ENCODE data around the gene PSMD3.

The PSMD3 gene

DNA sequence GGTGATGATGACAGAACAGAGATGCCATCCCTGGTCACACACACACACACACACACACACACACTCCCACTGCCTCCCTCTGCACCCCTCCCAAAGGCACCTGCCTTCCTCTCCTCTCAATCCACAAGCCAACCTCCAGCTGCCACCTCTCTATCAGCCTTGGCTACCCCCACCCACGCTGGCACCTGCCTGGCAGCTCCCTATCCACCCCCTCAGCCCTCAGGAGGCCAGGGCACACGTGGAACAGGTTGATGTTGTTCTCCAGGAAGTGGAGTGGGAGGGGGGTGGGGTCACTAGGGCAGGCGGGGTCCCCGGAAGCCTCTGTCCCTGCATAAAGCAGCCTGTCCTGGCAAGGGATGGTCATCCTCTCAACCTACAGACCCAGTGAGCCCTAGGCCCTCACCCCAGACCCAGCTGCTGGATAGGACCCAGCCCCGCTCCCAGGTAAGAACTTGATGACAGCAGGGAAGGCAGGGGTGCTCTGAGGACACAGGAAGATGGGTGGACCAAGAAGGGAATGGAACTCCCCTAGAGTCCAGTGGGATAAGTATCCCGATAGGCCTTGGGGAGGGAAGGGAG, 17.9 kb upstream of the PSMD3 start, which contains the start of gene GSDMA:
GSDMA (plus strand) TSS at position 363 of the 579 bp plus-strand sequence. CDS start 2,684 bp downstream, outside the sequence.
- no peak for DNase-seq

DNA sequence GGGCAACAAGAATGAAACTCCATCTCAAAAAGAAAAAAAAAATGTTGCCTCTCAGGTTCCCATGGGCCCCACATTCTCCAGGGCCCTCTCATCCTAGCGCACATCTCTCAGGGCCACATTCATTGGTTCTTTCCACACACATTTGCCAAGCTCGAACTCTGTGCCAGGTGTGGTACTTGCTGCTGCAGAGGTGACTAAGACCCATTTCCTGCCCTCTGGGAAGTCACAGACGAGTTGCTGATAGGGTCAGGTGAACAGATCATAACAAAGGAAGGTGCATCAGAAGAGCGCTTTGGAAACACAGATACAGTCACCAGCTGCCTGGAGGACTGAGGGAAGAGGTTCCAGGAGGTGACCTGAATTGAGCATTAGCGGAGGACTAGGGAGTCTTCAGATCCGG, 16.8 kb upstream of the PSMD3 start:
- DNase-seq = no peak

DNA sequence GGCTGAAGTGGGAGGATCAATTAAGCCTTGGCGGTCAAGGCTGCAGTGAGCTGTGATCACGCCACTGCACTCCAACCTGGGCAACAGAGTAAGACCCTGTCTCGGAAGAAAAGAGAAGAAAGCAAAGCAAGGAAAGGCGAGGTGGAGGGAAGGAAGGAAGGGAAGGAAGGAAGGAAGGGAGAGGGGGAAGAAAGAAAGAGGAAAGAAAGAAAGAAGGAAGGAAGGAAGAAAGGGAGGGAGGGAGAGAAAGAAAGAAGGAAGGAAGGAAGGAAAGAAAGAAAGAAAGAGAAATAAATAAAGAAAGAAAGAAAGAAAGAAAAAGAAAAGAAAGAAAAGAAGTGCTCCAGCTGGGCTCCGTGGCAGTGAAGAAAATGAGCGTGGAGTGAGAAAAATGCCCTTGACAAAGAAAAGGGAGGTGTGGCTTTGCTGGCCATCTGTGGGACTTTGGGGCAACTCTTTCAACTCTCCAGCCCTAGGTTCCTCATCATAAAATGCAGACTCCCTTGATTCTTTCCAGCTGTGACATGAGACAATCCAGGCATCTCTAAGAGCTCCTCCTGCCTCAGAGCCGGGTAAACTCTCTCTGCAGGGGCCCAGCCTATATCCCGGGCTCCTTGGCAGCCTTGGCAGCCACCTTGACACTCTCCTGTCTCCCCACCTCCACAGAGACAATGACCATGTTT, 15.4 kb upstream of the PSMD3 start:
- no peak for DNase-seq

DNA sequence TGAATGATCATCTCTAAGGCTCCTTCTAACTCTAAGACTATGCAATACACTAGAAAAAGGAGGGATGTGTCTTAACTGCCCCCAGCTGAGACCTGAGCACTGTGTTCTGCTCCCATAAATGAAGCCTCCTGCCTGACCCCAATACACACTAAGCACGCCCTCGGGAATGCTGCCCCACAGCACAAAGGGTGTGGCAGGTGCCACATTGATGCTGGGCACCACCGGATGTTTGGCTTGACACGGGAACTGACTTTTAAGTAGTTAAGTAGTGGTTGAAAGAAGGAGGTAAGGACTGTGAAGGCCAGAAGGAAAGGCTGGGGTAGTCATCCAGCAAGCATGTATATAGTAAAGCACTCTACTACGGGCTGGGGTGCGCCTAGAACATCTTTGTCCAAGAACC, 13.8 kb upstream of the PSMD3 start:
- no peak for DNase-seq

DNA sequence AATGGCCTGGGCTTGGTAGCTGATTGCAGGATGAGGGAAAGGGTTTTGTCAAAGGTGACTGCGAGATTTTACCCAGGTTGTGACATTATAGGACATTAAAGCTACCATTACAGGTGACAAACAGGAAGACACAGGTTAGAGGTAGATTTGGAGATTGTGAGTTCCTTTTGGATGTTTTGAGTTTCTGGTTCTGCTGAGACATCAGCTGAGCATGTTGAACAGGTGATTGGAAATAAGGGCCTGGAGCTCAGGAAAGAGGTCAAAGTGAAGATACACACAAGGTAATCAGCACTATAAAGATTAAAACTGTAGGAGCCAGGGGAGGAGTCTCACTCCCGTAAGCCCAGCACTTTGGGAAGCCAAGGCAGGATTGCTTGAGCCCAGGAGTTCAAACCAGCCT, 11.8 kb upstream of the PSMD3 start:
- no peak for DNase-seq

DNA sequence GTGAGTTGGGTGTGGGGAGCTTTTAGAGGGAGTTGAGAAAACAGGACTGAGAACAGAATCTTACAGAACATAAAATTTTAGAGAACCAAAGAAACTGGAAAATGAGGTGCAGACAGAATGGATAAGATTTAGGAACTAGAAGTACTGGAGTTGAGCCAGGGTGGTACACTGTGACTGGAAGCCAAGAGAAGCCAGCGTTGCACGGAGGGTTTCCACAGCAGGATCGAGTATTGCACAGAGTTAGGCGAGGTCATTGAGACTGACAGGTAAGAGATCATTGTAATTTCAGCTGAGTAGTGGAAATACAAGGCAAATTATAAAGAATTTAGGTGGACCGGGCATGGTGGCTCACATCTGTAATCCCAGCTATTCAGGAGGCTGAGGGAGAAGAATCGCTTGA, 11.2 kb upstream of the PSMD3 start:
- DNase-seq = no peak

DNA sequence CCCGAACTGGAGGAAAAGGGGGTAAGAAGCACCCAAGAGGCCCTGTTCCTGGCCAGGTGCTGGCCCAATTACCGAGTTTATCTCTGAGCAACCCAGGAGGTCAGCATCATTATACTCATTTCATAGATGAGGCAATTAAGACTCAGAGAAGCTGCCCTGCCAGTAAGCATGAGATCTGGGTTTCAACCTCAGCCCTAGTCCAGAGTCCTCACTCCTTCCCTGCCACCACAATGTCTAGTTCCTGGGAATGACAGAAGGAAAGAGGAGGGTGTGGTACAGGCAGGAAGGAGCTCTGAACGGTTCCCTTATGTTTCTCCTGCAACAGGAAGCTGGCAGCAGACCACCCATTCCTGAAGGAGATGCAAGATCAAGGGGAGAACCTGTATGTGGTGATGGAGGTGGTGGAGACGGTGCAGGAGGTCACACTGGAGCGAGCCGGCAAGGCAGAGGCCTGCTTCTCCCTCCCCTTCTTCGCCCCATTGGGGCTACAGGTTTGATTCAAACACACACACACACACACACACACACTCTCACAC, 10.4 kb upstream of the PSMD3 start:
- no peak for DNase-seq

DNA sequence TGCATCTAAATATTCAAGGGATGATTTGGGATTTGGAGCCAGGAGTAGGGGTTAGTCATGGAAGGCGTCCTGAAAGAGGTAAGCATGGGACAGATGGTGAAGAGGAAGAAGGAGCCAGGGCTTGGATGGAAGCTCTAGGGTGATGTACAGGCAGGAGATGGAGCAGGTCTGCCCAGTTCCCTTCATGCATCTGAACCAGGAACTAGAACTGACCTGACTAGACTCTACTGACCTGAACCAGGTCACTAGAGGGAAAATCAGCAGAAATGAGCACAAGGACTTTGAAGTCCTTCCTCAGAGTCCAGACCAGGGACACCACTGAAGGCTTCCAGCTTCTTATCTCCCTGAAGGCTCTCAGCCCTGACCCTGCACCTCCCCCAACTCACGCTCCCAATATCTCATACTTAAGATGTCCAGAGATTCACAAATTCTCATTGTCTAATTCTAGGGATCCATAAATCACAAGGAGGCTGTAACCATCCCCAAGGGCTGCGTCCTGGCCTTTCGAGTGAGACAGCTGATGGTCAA, 9.5 kb upstream of the PSMD3 start:
- no peak for DNase-seq

DNA sequence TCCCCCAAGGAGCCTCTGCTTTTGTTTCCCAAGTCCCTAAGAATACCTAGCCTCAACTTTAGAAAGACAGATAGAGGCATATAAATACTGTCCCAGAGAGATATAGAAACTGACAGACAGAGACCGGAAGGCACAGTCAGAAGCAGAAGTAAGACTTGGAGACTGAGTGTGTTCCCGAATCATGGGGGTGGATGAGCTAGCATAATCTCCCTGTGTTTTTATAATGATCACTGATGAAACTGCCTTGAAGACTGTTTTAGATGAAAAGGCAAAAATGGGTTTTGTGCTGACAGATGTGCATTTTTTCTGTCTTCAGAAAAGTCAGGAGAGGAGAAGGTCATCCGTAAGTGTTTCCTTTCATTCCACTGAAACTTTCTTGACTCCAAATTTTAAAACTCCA, 8.3 kb upstream of the PSMD3 start:
- DNase-seq = no peak

DNA sequence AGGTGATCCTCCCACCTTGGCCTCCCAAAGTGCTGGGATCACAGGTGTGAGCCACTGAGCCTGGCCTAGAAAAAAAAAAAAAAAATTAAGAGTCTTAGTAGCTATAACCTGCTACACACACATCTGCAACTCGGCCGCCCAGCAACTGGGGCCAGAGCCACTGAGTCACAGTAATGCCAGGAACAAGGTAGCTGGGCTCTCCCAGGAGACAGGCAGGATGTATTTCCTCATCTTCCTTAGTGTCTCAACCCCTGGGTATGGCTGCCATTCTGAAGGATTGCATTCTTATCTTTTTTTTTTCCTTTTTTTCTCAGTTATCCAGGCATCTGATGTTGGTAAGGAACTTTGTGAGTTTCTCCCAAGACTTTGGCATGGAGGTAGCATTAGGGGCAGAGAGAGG, 7.1 kb upstream of the PSMD3 start:
- no peak for DNase-seq

DNA sequence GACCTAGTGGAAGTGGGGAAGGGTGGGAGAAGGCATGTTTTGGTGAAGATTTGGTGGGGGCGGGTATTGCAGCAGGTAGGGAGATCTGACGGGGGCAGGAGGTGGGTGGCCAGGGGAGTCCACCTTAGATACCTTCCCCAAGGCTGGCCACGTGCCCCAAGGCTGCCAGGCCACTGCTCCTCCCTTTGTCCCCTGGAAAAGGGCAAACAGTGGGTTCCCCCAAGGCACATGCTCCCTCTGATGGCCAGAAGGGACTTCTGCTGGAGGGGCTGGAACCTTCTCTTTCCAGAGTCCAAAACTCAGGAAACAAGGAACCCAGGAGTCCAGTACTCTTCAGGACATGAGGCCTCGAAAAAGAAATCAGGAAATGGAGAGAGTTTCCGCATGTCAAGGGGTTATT, 6.2 kb upstream of the PSMD3 start:
- DNase-seq = no peak

DNA sequence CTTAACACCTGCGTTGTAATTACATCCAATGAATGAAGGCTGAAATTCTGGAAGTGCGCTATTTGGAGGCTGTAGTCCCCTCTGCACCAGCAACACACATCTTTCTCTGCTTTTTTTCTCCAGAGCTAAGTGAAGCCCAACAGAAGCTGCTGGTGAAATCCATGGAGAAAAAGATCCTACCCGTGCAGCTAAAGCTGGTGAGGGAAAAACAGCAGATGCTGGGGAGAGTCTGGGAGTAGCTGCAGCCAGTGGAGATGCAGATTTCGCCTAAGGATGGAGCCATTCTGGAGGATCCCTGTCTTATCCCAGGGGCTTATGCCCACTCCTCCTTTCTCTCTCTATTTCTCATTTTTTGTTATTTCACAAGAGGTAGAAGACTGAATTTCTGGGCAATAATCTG, 4.8 kb upstream of the PSMD3 start:
- no peak for DNase-seq

DNA sequence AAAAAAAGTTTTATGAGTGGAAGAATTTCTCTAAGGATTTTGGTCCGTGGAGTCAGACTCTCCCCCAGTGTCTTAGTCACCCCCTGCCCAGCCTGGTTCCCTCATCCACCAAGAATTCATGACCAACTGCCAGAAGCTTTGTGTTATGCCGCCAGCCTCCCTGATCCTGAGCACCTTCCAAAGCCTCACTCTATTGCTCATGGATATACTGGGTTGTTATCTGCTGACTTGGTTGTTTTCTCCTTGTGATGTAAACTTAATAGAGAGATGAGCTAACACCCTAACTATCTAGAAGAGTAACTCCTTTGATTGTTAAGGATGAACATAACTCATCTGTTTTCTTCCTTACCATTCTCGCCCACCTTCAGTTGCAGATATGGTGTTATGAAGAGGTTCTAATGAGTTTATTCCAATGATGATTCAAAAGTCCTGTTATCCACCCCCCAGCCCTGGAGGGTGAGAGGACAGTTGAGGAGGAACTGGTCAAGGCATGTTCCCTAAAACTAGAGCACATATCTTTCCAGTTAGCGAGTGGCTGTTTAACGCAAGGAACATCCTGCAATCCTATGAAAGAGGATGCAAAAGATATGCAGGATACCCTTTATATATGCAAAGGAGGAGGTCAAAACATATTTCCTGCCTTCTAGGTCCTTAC, 1.5 kb upstream of the PSMD3 start:
- DNase-seq = no peak

DNA sequence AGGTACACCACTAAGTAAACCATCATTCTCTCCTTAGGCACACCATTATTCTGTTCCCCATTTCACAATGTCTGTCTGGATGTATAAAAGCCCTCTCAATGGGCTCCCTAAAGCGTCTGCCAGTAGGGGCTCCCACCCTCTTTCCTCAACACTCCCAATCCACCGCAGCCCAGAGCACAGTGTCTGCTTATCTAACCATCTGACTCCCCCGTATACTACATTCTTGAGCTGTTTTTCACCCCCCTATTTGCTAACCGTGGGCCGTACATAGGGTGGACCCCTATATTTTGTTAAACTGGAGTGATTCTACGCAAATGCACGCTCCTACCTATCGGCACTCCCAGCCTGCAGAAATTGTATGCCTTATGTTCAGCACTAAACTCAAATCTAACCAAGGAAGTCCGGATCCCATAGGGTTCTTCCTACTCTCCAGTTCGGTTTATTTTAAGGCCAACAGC, 685 bp upstream of the PSMD3 start:
- peak; percentile 24 for DNase-seq

DNA sequence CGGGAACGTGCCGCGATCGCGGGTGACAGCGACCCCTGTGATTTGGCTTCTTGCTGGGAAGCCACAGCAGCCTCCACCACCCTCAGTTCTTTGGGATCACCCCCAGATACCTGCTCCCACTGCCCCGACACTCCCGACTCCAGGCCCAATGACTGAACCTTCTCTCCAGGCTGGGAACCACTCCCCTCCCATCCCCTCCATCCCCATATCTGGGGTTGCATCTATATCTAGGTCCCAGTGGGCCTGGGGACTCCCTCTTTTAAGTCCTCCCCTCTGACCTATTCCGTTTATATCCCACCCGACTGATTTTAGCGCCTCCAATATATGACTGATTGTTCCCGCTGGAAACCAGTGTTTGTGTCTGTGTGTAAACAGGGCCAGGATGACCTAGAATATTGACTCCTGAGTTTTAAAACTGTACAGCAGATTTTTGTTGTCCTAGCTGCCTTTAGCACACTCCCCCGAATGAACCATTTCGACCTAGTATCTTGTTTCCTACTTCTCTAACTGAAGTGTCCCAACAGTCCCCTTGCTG, 667 bp downstream of the PSMD3 start:
- DNase-seq = no peak

DNA sequence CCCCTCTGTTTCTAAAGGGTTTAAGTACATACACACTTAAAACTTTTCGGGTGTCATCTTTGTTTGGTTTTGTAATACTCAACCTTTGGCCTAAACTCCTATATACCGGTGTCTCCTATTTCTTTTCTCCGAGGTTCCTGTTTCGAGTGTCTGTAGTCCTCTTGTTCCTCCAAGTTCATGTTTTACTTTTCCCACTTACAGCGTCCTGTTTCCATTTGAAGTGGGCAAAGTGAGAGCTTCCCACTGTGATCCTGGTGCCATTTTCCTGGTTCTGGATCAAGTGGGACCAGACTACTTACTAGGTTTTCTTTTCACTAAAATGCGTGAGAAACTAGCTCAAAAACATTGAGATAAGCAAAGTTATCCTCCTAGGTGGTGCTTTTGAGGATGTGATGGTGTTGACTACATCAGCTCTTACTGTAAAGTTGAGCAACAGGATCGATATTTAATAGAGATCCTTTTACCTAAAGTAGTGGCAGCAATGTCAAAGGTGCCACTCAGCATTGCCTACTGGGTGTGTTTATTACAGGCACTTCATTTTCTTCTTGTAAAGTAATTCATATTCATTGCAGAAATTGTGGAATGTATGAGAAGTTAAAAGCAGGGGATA, 1.3 kb downstream of the PSMD3 start:
- DNase-seq = no peak

DNA sequence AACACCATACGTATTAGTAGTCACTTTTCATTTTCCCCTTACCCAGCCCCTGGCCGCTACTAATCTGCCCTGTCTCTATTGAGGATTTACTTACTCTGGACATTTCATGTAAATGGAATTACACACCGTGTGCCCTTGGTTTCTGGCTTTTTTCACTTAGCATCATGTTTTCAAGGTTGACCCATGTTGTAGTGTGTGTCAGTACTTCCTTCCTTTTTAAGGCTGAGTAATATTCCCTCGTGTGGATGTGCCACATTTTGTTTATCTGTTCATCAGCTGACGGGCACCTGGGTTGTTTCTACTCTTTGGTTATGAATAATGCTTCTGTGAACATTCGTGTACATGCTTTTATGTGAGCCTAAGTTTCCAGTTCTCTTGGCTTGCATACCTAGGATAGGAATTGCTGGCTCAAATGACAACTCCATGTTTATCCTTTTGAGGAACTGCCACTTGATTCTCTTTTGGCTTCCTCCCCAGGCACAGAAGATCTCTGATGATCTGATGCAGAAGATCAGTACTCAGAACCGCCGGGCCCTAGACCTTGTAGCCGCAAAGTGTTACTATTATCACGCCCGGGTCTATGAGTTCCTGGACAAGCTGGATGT, 7.7 kb downstream of the PSMD3 start:
- DNase-seq = no peak

DNA sequence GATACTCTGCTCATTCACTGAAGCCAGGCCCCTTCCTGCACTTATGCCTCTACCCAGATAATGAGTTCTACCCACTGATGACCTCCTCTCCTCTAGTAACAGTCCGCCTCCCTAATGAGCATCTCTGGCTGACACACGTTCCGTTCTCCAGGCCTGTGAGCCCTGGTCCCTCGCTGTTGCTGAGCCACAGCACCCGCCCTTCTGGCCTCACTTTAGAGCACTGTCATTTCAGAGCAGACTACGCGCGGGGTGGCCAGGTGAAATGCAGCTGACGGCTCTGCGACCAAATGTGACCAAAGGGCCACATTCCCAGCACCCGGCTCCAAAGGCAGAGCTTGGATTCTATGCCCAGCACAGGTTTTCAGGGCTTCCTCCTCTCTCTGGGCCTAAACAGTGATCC, 13.8 kb downstream of the PSMD3 start:
- DNase-seq = no peak

DNA sequence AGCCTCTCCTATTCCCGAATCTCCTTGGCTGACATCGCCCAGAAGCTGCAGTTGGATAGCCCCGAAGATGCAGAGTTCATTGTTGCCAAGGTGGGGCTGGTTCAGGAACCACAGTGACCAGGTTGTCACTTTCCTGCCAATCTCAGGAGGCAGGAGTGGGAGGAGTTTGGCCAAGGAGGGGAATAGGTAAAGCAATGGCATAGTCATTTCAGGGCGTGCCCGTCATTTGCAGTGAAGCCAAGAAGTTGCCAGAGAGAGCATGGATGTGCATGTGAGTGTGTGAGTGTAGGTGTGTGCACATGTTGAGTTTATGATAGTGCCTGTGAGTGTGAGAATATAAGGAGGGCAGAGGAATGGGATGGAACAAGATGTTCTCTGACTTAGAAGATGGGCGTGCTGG, 14.8 kb downstream of the PSMD3 start:
- no peak for DNase-seq

DNA sequence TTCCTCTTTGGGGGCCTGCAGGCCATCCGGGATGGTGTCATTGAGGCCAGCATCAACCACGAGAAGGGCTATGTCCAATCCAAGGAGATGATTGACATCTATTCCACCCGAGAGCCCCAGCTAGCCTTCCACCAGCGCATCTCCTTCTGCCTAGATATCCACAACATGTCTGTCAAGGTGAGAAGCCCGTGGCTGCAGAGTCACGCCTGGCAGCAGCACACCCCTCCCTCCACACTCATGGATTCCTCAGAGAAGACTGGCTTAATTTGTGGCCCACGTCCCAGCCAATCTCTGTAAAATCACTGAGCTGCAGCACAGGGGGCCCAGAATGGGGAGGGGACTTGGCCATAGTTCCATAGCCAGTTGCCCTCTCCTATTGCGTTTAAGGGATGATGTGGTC, 15.6 kb downstream of the PSMD3 start:
- no peak for DNase-seq

DNA sequence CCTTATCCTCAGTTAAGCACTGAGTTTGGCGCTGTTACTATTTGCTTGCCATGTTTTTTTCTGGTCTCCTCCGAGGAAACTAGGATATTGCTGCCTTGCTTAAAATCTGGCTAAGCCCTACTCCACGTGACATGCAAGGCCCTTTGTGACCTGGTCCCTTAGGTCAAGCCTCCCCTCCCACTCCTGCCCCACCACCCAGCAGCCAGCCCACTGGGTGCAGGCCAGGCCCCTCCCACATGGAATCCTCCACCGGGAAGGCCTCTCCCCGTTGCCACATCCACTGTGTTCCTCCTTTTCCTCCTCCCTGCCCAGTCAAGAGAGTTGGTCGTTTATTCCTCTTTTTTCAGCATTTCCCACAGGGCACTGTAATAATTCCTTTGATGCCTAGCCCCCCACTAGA, 16.2 kb downstream of the PSMD3 start:
- no peak for DNase-seq

DNA sequence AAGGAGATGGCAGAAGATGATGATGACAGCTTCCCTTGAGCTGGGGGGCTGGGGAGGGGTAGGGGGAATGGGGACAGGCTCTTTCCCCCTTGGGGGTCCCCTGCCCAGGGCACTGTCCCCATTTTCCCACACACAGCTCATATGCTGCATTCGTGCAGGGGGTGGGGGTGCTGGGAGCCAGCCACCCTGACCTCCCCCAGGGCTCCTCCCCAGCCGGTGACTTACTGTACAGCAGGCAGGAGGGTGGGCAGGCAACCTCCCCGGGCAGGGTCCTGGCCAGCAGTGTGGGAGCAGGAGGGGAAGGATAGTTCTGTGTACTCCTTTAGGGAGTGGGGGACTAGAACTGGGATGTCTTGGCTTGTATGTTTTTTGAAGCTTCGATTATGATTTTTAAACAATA, 16.9 kb downstream of the PSMD3 start:
- no peak for DNase-seq

DNA sequence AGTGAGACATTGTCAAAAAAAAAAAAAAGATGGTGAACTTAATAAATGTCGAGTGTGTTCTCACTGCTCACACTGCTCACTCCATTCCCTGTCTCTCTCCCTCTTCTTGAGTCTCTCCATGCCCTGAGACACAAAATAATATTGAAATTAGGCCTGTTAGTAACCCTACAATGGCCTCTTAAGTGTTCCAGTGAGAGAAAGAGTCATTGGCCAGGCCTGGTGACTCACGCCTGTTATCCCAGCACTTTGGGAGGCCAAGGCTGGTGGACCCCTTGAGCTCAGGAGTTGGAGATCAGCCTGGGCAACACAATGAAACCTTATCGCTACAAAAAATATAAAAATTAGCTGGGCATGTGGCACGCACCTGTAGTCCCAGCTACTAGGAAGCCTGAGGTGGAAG, 18.5 kb downstream of the PSMD3 start:
- DNase-seq = no peak
